Psoas muscle (tissue), 8 donors: ENCODE results near the gene LAG3. TPM values are rescaled to one million over a fixed set of nuclear protein-coding genes. Genes with fewer than 3 reads are reported as not detected.
A peak's percentile ranks its signal among the peaks of the same experiment; 100 is the strongest.

Experiments
- ATAC-seq, 4 donors: fragments of 200-7000 bp; cut with Tn5 transposase; one replicate each; pipeline ENCODE4 v1.9.1; 2020; ENCODE audit warnings: moderate library complexity in 3 of 4, mild to moderate bottlenecking in 2 of 4
- DNase-seq, 2 donors: peaks; one replicate each; pipeline ENCODE4 v3.0.0-alpha.2; 2020
- H3K27ac ChIP-seq: fragments of 200-600 bp; one replicate; pipeline ENCODE4 v1.8.0; 2022
- H3K27me3 ChIP-seq, 3 donors: fragments of 200-600 bp in 1 of 3; one replicate each; pipeline versions ENCODE4 v1.6.1 to v1.8.0; 2013 to 2022; ENCODE audit warnings: low read length in 2 of 3, mild to moderate bottlenecking in 2 of 3, moderate library complexity in 1 of 3; ENCODE audit not compliant: insufficient read depth in 3 of 3
- H3K36me3 ChIP-seq, 2 donors: fragments of 200-600 bp in 1 of 2; one replicate each; pipeline versions ENCODE4 v1.6.1 to v1.8.0; 2013 to 2022; ENCODE audit warnings: low read depth in 1 of 2, mild to moderate bottlenecking in 1 of 2, moderate library complexity in 1 of 2; ENCODE audit not compliant: insufficient read depth in 1 of 2
- H3K4me1 ChIP-seq: fragments of 200-600 bp; one replicate; pipeline ENCODE4 v1.8.0; 2022
- H3K4me3 ChIP-seq: fragments of 200-600 bp; one replicate; pipeline ENCODE4 v1.8.0; 2022; ENCODE audit warnings: mild to moderate bottlenecking
- H3K9me3 ChIP-seq: fragments of 200-600 bp; one replicate; pipeline ENCODE4 v1.8.0; 2022
- CTCF ChIP-seq: fragments of 200-600 bp; IDR thresholded peaks from one replicate; pipeline ENCODE4 v1.8.0; 2022; ENCODE audit warnings: antibody characterized with exemption
- WGBS, 3 donors: extraction: QIAGEN DNeasy Blood & Tissue Kit; methylation state at CpG; one replicate each; pipeline versions ENCODE4 v1.1.6 to v1.1.7; 2013; 5-methylcytosine and 5-hydroxymethylcytosine counted together
- intact Hi-C, 2 donors: fragments of 100-400 bp; cut with DNase I; formaldehyde crosslinking; loops; one replicate each; pipeline versions ENCODE4 v1.11.0 to v1.14.2; 2022
- polyA plus RNA-seq, 3 donors: library from polyadenylated mRNA; stranded (reverse); fragments of 200-250 nt; gene quantifications; one replicate each; pipeline ENCODE4 v1.2.3, GENCODE V29; 2013
- total RNA-seq, 4 donors: library from RNA; stranded (reverse); fragmentation: NEBNext Ultra II Directional in 2 of 4; extraction: Animal tissue kit (Norgen Biotek cat#: 25700) in 2 of 4; gene quantifications; one replicate each; pipeline versions ENCODE4 v1.2.1 to v1.2.4, GENCODE V29; 2021 to 2023
- donor health status: healthy with polysubstance abuse.
- donor health status: DM: no; HTN: no; CAD: no; lungs with moderate emphysema.
- donor health status: Bipolar disorder and iron deficiency.
- donor health status: healthy.
- donor health status: DM: yes; HTN: yes; CAD: no.
- donor health status: DM: no; HTN: no; CAD: no.
- donor health status: DM: no; HTN: no; CAD: no.
- donor health status: DM: yes; HTN: yes; CAD: no.

Gene LAG3
- total and polyA plus RNA-seq, 7 donors: 0.05 to 0.24 (median 0.08) TPM; not detected in 3

DNA sequence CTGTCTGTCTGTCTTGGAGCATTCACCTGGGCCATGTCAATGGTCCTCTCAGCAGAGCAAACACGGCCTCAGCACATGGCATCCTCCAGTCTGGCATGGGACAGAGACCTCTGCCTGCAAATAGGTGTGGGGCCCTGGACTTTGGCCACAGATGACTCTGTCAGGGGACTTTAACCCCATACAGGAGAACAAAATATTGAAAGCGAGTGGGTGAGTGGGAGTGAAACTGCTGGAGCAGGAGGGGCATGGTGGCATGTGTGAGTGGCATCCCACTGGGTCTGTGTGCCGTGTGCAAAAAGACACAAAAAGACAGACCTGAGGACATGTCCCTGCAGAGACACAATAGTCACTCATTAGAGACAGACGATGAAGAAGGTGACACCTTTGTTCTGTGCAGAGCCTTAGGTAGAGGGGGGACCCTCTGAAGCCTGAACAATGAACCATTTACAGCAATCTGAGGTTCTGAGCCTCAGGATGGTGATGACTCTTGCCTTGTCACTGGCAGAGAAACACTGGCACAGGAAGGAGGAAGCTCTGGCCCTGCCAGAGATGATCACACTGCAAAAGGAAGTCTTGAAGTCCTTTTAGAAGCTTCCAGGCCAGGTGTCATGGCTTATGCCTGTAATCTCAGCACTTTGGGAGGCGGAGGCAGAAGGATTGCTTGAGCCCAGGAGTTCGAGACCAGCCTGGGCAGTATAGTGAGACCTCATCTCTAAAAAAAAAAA is 7.5 kb downstream of the LAG3 start:
- intact Hi-C loops: loop anchor here (1.0 to 5.0 kb wide), 5 partner anchors 25 to 161 kb away; partner anchors contain the start of gene MLF2 (in 1 of the 2)
- peak overlapping the region; percentile 68 for H3K27ac ChIP-seq
- 86 to 92% (median 91%) methylated on average over 6 of the region's 6 CpGs for WGBS, 3 donors

GRCh38 chr12:6780573-6780972 is 8.3 kb downstream of the LAG3 start:
- H3K27ac ChIP-seq: no peak overlapping the region
- H3K4me1 ChIP-seq: peaks cover 5% of the 10 kb centered on the region
- 84 to 90% (median 87%) methylated on average over 6 of the region's 6 CpGs for WGBS, 3 donors
- no peaks in the 10 kb centered on the region for H3K27me3 ChIP-seq
- TF ChIP-seq CTCF: no peak
- DNase-seq (no peak), ATAC-seq (no peak)
- no peaks in the 10 kb centered on the region for H3K9me3 ChIP-seq
- no peak overlapping the region for H3K4me3 ChIP-seq
- no peaks in the 10 kb centered on the region for H3K36me3 ChIP-seq
- intact Hi-C loops: no loop called here

More for the DNA sequence above, 7.5 kb downstream of the LAG3 start:
- Histone ChIP-seq H3K36me3 (no peaks in the 10 kb centered on the region), H3K27me3 (no peaks in the 10 kb centered on the region), H3K9me3 (no peaks in the 10 kb centered on the region), H3K4me1 (peaks cover 5% of the 10 kb centered on the region), H3K4me3 (no peak overlapping the region)
- DNase-seq (no peak), ATAC-seq (no peak)
- TF ChIP-seq CTCF: no peak

DNA sequence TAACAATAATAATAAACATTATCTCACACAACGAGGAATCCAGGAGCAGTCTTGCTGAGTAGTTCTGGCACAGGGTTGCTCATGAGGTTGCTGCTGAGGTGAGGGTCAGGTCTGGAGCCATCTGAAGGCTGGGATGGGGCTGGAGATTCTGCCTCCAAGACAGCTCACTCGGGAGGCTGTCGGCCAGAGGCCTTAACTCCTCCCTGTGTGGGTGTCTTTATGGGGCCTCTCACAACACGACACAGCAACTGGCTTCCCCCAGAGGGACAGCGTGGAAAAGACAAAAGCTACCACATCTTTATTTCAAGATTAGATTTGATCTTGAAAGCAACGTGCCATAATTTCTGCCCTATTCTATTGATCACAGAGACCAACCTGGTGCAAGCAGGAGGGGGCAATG is 9.8 kb downstream of the LAG3 start:
- intact Hi-C loops: no loop called here
- no peak overlapping the region for H3K4me3 ChIP-seq
- H3K27me3 ChIP-seq: no peaks in the 10 kb centered on the region
- no peaks in the 10 kb centered on the region for H3K9me3 ChIP-seq
- ATAC-seq (no peak), DNase-seq (no peak)
- WGBS, 3 donors: 65 to 70% (median 70%) methylated on average over 6 of the region's 6 CpGs
- no peaks in the 10 kb centered on the region for H3K36me3 ChIP-seq
- no peak overlapping the region for H3K27ac ChIP-seq
- TF ChIP-seq CTCF: no peak
- H3K4me1 ChIP-seq: peaks cover 5% of the 10 kb centered on the region

- WGBS, 3 donors: 66 to 68% (median 68%) methylated on average over 10 of the region's 10 CpGs
- no peaks in the 10 kb centered on the region for H3K9me3 ChIP-seq
- ATAC-seq: no peak
Measured at GRCh38 chr12:6782850-6783566, 10.7 kb downstream of the LAG3 start.

More at GRCh38 chr12:6782850-6783566, 10.7 kb downstream of the LAG3 start:
- intact Hi-C loops: no loop called here
- Histone ChIP-seq H3K27ac (no peak overlapping the region), H3K4me1 (peaks cover 4% of the 10 kb centered on the region), H3K4me3 (no peak overlapping the region), H3K36me3 (no peaks in the 10 kb centered on the region), H3K27me3 (no peaks in the 10 kb centered on the region)
- no peak for TF ChIP-seq CTCF
- no peak for DNase-seq
